ENCODE results near the gene ROBO1.

ROBO1 gene

DNA sequence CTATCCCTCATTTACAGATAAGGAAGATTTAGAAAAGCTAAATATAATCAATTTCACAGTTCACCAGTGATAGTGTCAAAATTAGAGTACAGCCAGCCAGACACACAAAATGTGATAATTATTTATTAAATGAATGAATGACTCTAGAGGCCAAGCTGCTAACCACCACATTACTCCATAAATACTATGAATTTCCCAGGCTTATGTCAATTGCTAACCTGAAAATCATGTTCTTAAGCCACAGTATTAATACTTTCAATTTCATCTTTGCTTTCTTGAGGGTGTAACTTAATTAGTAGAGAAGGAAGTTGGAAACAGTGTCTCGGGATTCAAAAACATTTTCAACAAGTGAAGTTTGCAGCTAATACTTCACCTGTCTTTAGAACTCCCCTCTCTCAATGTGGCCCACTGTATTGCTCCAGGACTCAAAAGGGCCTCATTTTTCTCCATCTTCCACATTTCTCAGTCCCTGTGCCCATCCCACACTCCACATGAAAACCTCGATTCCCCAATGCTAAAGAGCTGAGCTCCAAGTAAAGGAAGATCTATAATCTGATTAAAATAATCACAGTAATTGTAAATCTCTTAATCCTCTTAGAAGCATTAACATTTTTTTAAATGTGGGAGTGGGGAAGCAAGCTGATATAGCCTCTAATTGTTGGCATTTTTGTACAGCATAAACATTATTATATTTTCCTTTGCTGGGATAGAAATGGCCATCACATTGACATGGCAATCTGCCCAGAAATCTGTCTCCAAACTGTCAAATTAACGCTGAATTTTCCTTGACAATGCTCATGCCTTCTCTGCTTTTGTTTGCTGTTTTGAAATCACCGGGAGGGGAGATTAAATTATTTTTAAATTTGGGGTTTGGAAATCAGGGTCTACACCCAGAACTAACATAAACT lies 765.1 kb downstream of the ROBO1 start:
- Mint-ChIP-seq H3K27ac (no peak overlapping the region), H3K4me1 (ENCODE audit: low read depth) (no peaks in the 10 kb centered on the region), H3K4me3 (no peak overlapping the region), H3K9me3 (peaks cover 9% of the 10 kb centered on the region), H3K36me3 (ENCODE audit: low read depth) (no peaks in the 10 kb centered on the region), H3K27me3 (no peaks in the 10 kb centered on the region)
- no peak for DNase-seq

DNA sequence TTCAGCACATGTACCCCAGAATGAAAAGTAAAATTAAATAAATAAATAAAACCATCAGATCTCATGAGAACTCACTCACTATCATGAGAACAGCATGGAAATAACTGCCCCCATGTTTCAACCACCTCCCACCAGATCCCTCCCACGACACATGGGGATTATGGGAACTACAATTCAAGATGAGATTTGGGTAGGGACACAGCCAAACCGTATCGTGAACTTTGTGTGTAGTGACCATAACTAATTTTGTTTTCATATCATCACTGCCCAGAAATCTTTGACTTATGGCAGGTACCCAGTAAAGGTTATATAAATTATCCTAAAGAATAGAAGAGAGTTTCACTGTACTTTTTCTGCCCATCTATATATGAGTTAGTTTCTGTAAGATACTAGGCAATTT lies 766.5 kb downstream of the ROBO1 start:
- Mint-ChIP-seq H3K27me3 (no peaks in the 10 kb centered on the region), H3K4me3 (no peak overlapping the region), H3K36me3 (ENCODE audit: low read depth) (no peaks in the 10 kb centered on the region), H3K4me1 (ENCODE audit: low read depth) (no peaks in the 10 kb centered on the region), H3K9me3 (peaks cover 13% of the 10 kb centered on the region), H3K27ac (no peak overlapping the region)
- DNase-seq = no peak

DNA sequence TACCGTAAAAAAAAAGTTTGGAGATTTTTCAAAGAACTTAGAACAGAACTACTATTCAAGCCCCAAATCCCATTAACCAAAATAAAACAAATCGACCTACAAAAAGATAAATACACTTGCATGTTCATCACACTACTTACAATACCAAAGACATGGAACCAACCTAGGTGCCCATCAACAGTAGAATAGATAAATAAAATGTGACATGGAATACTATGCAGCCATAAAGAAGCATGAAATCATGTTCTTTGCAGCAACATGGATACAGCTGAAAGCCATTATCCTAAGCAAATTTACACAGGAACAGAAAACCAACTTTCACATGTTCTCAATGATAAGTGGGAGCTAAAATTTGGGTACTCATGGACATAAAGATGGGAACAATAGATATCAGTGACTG lies 768.7 kb downstream of the ROBO1 start:
- Mint-ChIP-seq H3K36me3 (ENCODE audit: low read depth) (no peaks in the 10 kb centered on the region), H3K9me3 (peaks cover 13% of the 10 kb centered on the region), H3K4me3 (no peak overlapping the region), H3K27ac (no peak overlapping the region), H3K4me1 (ENCODE audit: low read depth) (no peaks in the 10 kb centered on the region), H3K27me3 (no peaks in the 10 kb centered on the region)
- DNase-seq = no peak

DNA sequence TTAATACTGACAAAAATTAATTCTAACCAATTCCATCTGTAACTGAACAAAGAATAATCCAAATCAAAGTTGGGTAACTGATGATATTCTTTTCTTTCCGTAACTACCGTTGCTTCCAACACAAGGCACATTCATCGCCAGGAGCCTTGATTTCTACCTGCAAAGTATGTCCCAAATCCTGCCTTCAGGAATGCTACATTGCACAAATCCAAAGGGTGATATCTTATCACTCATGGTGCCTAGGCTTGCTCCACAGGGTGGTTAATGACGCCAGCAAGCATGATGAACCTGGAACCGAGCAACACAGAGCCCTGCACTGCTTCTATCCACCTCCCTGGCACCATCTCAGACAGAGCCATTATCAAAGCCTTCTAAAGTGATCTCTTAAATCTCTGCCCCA lies 772.7 kb downstream of the ROBO1 start:
- Mint-ChIP-seq H3K9me3 (peaks cover 17% of the 10 kb centered on the region), H3K4me1 (ENCODE audit: low read depth) (no peaks in the 10 kb centered on the region), H3K36me3 (ENCODE audit: low read depth) (no peaks in the 10 kb centered on the region), H3K27me3 (no peaks in the 10 kb centered on the region), H3K27ac (no peak overlapping the region), H3K4me3 (no peak overlapping the region)
- no peak for DNase-seq

DNA sequence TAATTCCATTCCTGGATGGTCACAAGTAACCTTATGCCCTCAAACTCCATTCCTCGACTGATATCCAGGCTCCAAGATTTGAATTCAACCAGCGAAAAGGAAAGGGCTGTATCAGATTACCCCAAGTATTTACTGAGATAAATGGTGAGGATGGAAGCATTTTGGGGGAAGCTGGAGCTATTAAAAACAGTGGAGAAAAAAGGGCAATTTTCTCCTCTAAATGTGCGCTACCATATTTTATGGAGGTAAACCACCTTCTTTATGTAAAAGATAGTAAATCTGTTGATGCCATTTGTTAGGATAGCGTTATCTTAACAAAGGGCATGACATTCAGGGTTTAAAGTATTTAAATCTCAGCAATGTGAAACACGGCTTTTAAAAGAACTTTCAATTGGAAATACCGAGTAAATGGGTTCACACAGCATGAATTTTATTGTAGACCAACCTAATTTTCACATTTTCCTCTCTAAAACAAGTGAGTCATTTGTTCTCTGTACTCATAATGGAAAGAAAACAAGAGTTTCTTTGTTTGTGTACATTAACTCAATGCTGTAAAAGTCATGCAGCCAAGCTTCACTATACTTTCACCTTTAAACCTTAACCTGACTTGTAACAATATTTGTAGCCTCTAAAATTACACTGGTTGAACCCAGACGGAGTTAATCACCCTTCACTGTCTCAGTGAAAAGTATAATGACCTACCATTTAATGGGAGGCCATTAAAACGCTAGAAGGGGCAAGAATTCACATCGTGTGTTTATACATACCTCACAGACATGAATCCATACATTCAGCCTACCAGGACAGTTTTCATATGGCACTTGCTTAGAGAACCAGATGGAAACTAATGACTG lies 773.4 kb downstream of the ROBO1 start:
- no peaks in the 10 kb centered on the region for H3K27me3 Mint-ChIP-seq
- no peak for DNase-seq
- no peaks in the 10 kb centered on the region for H3K36me3 Mint-ChIP-seq (ENCODE audit: low read depth)
- no peak overlapping the region for H3K4me3 Mint-ChIP-seq
- no peak overlapping the region for H3K27ac Mint-ChIP-seq
- no peaks in the 10 kb centered on the region for H3K4me1 Mint-ChIP-seq (ENCODE audit: low read depth)
- peaks cover 17% of the 10 kb centered on the region for H3K9me3 Mint-ChIP-seq

DNA sequence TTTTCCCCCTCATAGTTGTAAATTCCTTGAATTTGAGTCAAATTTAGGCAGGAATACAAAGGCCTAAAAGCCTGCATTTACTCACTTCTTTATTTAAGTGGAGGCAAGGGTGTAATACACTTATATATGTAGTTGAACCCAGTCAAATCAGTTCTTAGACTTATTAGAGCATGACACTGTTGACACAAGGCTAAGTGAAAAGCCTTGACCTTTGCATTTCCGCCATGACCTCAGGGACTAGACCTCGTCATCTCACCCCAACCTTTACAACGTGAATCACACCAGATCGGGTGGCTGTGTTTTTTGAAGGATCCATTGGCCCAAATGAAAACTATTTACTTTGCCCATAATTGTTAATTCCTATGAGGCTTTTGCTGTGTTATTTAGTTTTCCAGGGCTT lies 774.4 kb downstream of the ROBO1 start:
- Mint-ChIP-seq H3K36me3 (ENCODE audit: low read depth) (no peaks in the 10 kb centered on the region), H3K27me3 (no peaks in the 10 kb centered on the region), H3K4me3 (no peak overlapping the region), H3K4me1 (ENCODE audit: low read depth) (no peaks in the 10 kb centered on the region), H3K9me3 (peaks cover 9% of the 10 kb centered on the region), H3K27ac (no peak overlapping the region)
- no peak for DNase-seq

DNA sequence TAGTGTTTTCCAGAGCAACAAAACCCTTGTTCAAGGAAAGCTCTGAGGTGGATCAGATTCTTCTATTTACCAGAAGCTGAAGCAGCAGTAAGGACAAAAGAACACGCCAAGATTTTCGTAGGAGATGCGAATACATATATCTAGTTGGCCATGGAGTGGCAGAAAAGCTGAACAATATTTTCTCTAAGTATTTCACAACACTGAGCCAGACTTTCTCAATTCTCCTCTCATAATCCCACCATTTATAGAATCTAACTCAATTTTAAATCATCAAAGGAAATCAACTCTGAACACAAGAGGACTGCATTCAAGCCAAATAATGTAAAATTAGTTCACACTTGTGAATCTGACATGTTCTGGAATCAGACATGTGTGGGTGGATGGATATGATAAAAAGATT lies 775.0 kb downstream of the ROBO1 start:
- DNase-seq = no peak
- Mint-ChIP-seq H3K36me3 (ENCODE audit: low read depth) (no peaks in the 10 kb centered on the region), H3K4me3 (no peak overlapping the region), H3K27ac (no peak overlapping the region), H3K27me3 (no peaks in the 10 kb centered on the region), H3K9me3 (peaks cover 9% of the 10 kb centered on the region), H3K4me1 (ENCODE audit: low read depth) (no peaks in the 10 kb centered on the region)

DNA sequence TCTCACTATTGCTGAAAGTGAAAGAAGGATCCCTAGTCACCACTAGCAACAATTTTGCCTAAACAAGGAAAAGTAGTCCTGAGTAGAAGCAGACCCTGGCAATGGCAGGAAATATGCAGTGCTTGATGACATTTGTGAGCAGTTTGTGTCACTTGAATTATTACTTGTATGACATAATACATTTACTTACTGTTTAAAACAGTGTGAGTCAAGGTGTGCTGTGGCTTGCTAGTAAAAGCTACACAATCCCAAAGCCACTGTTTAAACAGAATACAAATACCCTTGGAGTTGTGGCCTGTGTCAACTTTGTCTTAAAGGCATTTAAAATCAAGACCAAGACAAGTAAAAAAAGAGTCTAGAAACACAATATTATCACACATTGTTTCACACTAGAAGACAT lies 775.4 kb downstream of the ROBO1 start:
- Mint-ChIP-seq H3K9me3 (peaks cover 9% of the 10 kb centered on the region), H3K36me3 (ENCODE audit: low read depth) (no peaks in the 10 kb centered on the region), H3K27me3 (no peaks in the 10 kb centered on the region), H3K27ac (no peak overlapping the region), H3K4me3 (no peak overlapping the region), H3K4me1 (ENCODE audit: low read depth) (no peaks in the 10 kb centered on the region)
- no peak for DNase-seq

DNA sequence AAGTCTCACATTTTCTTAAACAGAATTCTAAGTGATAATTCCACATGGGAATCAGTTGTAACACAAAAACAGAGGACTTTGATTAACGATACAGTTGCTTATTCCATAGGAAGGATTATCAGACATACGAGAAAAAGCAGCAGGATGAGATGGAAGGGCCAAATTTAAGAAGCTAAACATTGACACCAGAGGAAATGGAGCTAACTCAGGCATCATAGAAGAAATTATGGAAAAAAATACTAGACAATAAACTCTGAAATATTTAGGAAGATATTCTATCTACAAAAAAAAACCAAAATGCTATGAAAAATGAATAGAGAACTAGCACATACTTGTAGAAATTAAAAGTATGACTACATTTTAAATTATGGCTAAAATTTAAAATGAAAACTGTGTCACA lies 776.1 kb downstream of the ROBO1 start:
- Mint-ChIP-seq H3K27me3 (no peaks in the 10 kb centered on the region), H3K4me3 (no peak overlapping the region), H3K36me3 (ENCODE audit: low read depth) (no peaks in the 10 kb centered on the region), H3K27ac (no peak overlapping the region), H3K9me3 (peaks cover 9% of the 10 kb centered on the region), H3K4me1 (ENCODE audit: low read depth) (no peaks in the 10 kb centered on the region)
- no peak for DNase-seq

DNA sequence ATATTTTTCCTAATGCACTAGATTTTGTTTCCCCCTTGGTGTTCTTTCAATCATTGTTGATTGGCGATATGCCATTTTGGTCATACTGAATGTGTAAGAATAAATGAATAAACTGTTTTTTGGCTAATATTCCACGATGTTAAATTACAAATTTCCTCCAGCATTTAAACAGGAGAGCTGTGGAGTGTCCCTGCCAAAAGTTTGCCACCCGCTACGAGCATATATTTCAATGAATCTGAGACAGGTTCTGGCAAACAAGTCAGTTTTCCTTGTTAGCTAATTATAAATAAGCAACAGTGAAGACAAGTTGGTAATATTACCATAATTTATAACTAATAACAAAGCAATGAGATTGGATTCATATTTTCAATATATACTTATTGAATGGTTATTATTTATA lies 777.6 kb downstream of the ROBO1 start:
- Mint-ChIP-seq H3K4me1 (ENCODE audit: low read depth) (no peaks in the 10 kb centered on the region), H3K27me3 (no peaks in the 10 kb centered on the region), H3K9me3 (peaks cover 4% of the 10 kb centered on the region), H3K4me3 (no peak overlapping the region), H3K27ac (no peak overlapping the region), H3K36me3 (ENCODE audit: low read depth) (no peaks in the 10 kb centered on the region)
- DNase-seq = no peak

DNA sequence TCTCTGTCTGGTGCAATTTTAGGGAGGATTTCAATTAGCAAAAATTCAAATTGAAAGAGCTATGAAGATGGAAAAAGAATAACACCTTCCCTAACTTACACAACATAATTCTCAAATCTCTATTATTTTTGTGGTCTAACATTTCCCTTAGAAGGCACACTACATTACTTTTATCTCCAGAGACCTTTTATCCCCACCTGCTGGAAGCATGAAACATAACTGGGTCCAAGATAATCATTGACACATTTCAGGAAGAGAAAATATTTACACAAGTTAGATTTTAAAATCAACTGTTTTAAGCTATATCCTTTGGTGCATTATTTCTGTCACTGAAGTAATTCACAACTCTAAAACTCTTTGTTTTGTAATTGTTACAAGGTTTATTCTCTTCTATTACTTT lies 779.5 kb downstream of the ROBO1 start:
- Mint-ChIP-seq H3K4me1 (ENCODE audit: low read depth) (no peaks in the 10 kb centered on the region), H3K9me3 (peaks cover 10% of the 10 kb centered on the region), H3K27me3 (no peaks in the 10 kb centered on the region), H3K36me3 (ENCODE audit: low read depth) (no peaks in the 10 kb centered on the region), H3K4me3 (no peak overlapping the region), H3K27ac (no peak overlapping the region)
- no peak for DNase-seq

DNA sequence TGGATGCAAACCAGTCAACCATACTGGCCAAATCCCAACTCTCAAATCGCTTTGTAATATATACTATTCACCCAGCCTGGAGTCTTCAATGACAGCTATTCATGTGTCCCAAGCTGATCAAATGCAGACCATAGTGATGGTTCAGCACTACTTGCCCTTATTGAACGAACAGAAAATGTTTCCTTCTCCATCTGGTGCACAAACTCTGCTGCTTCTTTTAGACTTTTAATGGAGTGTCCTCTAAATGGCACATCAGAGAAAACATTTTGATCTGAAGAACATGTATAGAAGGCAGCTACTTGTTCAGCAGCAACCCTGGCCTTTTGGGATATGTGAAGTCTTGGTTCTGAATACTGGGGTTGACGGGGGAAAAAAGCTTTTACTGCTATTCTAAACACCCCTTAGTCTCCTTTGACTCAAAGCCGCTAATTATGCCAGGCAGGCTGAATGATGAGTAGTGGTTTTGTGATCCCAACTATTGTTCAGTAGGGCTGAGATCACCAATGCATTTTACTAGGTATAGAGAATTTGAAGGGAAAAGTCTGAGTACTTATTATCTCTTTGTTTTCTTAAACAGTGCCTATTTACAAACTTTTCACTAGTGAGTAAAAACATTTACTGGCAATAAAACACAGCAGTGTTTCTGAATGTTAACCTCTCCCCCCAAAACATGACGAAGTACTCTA lies 781.2 kb downstream of the ROBO1 start:
- no peak overlapping the region for H3K27ac Mint-ChIP-seq
- no peak overlapping the region for H3K4me3 Mint-ChIP-seq
- H3K36me3 Mint-ChIP-seq (ENCODE audit: low read depth) = no peaks in the 10 kb centered on the region
- H3K27me3 Mint-ChIP-seq = no peaks in the 10 kb centered on the region
- H3K9me3 Mint-ChIP-seq = peaks cover 7% of the 10 kb centered on the region
- DNase-seq = no peak
- H3K4me1 Mint-ChIP-seq (ENCODE audit: low read depth) = no peaks in the 10 kb centered on the region

DNA sequence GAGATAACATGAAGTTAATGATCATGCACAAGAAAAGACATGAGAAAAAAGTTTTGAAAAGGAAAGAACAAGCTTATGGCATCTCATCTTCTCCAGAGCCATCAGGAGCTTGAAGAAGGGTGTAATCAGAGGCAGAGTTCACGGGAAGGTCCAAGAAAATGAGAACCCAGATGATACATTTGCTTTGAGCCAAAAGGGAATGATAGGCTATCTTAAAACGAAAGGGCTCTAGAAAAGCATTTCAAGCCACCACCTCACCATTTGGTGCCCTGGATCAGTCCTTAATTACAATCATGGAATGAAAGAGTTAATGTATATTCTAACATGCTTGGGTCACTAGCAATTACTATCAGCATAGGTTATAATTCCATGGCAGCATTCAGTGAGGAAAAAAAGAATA lies 781.8 kb downstream of the ROBO1 start:
- peaks cover 6% of the 10 kb centered on the region for H3K9me3 Mint-ChIP-seq
- no peaks in the 10 kb centered on the region for H3K27me3 Mint-ChIP-seq
- no peak overlapping the region for H3K4me3 Mint-ChIP-seq
- no peak overlapping the region for H3K27ac Mint-ChIP-seq
- DNase-seq = no peak
- H3K4me1 Mint-ChIP-seq (ENCODE audit: low read depth) = no peaks in the 10 kb centered on the region
- H3K36me3 Mint-ChIP-seq (ENCODE audit: low read depth) = no peaks in the 10 kb centered on the region

DNA sequence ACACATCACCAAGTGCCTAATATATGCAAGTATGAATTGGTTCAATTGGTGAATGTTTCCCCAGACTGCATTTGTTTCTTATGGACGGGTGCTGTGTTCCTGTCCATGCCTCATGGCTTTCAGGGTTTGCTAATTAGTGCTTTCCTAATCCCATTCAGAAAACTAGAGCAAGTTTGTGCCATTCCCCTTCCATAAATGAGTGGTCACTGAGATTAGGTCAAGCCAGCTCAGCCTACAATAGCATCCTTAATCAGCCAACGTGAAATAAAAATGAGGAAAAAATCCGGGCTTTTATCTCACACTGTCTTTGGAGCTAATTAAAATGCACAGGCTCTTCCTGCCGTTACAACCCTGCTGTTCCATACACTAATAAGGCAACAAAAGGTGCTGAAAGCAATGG lies 788.8 kb downstream of the ROBO1 start:
- Mint-ChIP-seq H3K36me3 (ENCODE audit: low read depth) (no peaks in the 10 kb centered on the region), H3K4me3 (no peak overlapping the region), H3K9me3 (peaks cover under 1% of the 10 kb centered on the region), H3K27ac (no peak overlapping the region), H3K27me3 (no peaks in the 10 kb centered on the region), H3K4me1 (ENCODE audit: low read depth) (no peaks in the 10 kb centered on the region)
- DNase-seq = no peak

DNA sequence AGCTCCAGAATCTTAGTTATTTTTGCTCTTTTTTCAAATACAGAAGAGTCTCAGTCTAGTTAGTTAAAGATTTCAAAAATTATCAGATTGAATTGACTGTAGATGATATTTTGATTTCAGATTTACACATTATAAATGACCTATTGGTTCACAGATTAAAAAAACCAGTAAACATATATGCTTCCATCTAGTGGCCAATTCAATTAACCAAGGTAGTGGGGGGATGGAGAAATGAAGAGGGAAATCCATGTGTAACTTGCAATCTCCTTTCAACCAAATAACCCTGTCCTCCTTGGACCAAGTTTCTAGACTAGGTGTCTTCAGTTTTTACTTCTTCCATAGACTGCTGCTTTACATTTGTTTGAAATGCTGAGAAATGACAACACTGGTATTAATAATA lies 789.8 kb downstream of the ROBO1 start:
- Mint-ChIP-seq H3K4me3 (no peak overlapping the region), H3K36me3 (ENCODE audit: low read depth) (no peaks in the 10 kb centered on the region), H3K27ac (no peak overlapping the region), H3K4me1 (ENCODE audit: low read depth) (no peaks in the 10 kb centered on the region), H3K27me3 (no peaks in the 10 kb centered on the region), H3K9me3 (no peaks in the 10 kb centered on the region)
- no peak for DNase-seq

Measured in activated T-cell treated with anti-CD3 and anti-CD28 coated beads, Interleukin-2, amount 50 U/mL, for 24 hours (primary cell).